MCF 10A (cell line): ENCODE results near the gene CTU2. TPM values are rescaled to one million over a fixed set of nuclear protein-coding genes. Genes with fewer than 3 reads are reported as not detected.

ENCODE experiments used
- BruUV-seq: library from RNA; stranded (reverse); fragments of 400-500 nt; replicated peaks from 2 replicates; lab custom pipeline; 2021; lab: Mats Ljungman, UMichigan
- CTCF ChIA-PET: fragments of 300-600 bp; sonication (Branson Sonifier 250); formaldehyde crosslinking; extraction: SDS; loops from one replicate; lab custom pipeline; 2021; ENCODE audit warnings: antibody characterized with exemption, inconsistent platforms; lab: Yijun Ruan, JAX
- POLR2A ChIA-PET: fragments of 300-600, 350-650 bp; sonication (Branson Sonifier 250); formaldehyde crosslinking; extraction: SDS; loops from one replicate; lab custom pipeline; 2020; ENCODE audit warnings: antibody characterized with exemption, inconsistent platforms; lab: Yijun Ruan, JAX
- DNase-seq: peaks from one replicate; pipeline ENCODE4 v3.0.0-alpha.2; 2018; ENCODE audit not compliant: unreplicated experiment
- H3K27ac Mint-ChIP-seq: one replicate; pipeline ENCODE4 v1.8.0; 2022; ENCODE audit warnings: mild to moderate bottlenecking, low read depth, mixed read lengths; ENCODE audit not compliant: unreplicated experiment
- H3K27me3 Mint-ChIP-seq: one replicate; pipeline ENCODE4 v1.8.0; 2022; ENCODE audit warnings: mixed read lengths; ENCODE audit not compliant: insufficient read depth, unreplicated experiment
- H3K36me3 Mint-ChIP-seq: one replicate; pipeline ENCODE4 v1.8.0; 2022; ENCODE audit warnings: mild to moderate bottlenecking, moderate library complexity, mixed read lengths; ENCODE audit not compliant: insufficient read depth, unreplicated experiment
- H3K4me1 Mint-ChIP-seq: one replicate; pipeline ENCODE4 v1.8.0; 2022; ENCODE audit warnings: mixed read lengths; ENCODE audit not compliant: insufficient read depth, unreplicated experiment
- H3K4me3 Mint-ChIP-seq: one replicate; pipeline ENCODE4 v1.8.0; 2022; ENCODE audit warnings: mild to moderate bottlenecking, moderate library complexity, mixed read lengths; ENCODE audit not compliant: unreplicated experiment
- H3K9me3 Mint-ChIP-seq: one replicate; pipeline ENCODE4 v1.8.0; 2022; ENCODE audit warnings: mixed read lengths; ENCODE audit not compliant: unreplicated experiment
- CTCF ChIP-seq: fragments of 200-600 bp; IDR thresholded peaks from one replicate; pipeline ENCODE4 v1.8.0; 2022; ENCODE audit warnings: antibody characterized with exemption, mild to moderate bottlenecking; ENCODE audit not compliant: unreplicated experiment
- intact Hi-C: fragments of 100-400 bp; cut with micrococcal nuclease; formaldehyde crosslinking; loops from 2 replicates; pipeline ENCODE4 v1.14.1; 2022
- total RNA-seq: library from RNA; stranded (reverse); gene quantifications from 2 replicates; pipeline ENCODE4 v1.2.3, GENCODE V29; 2022

The CTU2 gene
- total RNA-seq, 1 experiment from 2014 or later, result 40.8 TPM

DNA sequence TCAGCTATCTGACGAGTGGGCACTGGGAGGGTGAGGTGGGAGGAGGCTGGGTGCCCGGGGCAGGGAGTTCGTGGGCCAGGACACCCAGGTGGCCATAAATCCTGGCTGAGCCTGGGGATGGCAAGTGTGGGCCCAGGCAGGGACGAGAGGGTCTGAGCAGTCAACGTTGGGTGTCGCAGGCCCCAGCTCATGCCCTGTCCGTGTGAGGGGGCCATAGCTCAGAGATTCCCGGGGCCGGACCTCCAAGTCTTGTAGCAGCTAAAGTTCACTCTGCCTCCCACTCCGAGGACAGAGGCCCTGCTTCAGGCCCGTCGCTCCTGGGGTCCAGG, 34.4 kb downstream of the CTU2 start:
- ChIA-PET CTCF (interaction anchor here (0.7 to 1.7 kb wide), 5 partner anchors 13 to 435 kb away, joined by 3 to 6 read pairs (median 5); no protein-coding TSS in a partner anchor), POLR2A (no interaction called here)
- Mint-ChIP-seq H3K4me3 (no peak overlapping the region), H3K36me3 (peaks cover 22% of the 10 kb centered on the region), H3K27me3 (no peaks in the 10 kb centered on the region), H3K9me3 (no peaks in the 10 kb centered on the region), H3K4me1 (no peaks in the 10 kb centered on the region), H3K27ac (no peak overlapping the region)
- no peak for DNase-seq
- BruUV-seq, result no TSS peak
- intact Hi-C loops, result no loop called here
- no peak for TF ChIP-seq CTCF

GRCh38 chr16:88741368-88741767, 35.1 kb downstream of the CTU2 start:
- Mint-ChIP-seq H3K4me1 (no peaks in the 10 kb centered on the region), H3K27ac (no peak overlapping the region), H3K36me3 (peaks cover 22% of the 10 kb centered on the region), H3K4me3 (no peak overlapping the region), H3K27me3 (no peaks in the 10 kb centered on the region), H3K9me3 (no peaks in the 10 kb centered on the region)
- intact Hi-C loops, result no loop called here
- no peak for TF ChIP-seq CTCF
- POLR2A ChIA-PET, result no interaction called here
- BruUV-seq, result no TSS peak
- no peak for DNase-seq
- CTCF ChIA-PET, result interaction anchor here (1.7 kb wide), 2 partner anchors 42 to 426 kb away, joined by 5 to 6 read pairs; no protein-coding TSS in a partner anchor

GRCh38 chr16:88742896-88743605, 36.7 kb downstream of the CTU2 start:
- Mint-ChIP-seq H3K27ac (no peak overlapping the region), H3K36me3 (peaks cover 23% of the 10 kb centered on the region), H3K27me3 (no peaks in the 10 kb centered on the region), H3K4me1 (no peaks in the 10 kb centered on the region), H3K9me3 (no peaks in the 10 kb centered on the region), H3K4me3 (no peak overlapping the region)
- TF ChIP-seq CTCF, result no peak
- intact Hi-C loops, result loop anchor here (2.0 kb wide), 1 partner anchor 40 kb away; no protein-coding TSS in a partner anchor
- ChIA-PET POLR2A (no interaction called here), CTCF (interaction anchor here (0.5 to 1.7 kb wide), 27 partner anchors 9 to 424 kb away, joined by 3 to 19 read pairs (median 5); no protein-coding TSS in a partner anchor)
- BruUV-seq, result no TSS peak
- DNase-seq, result no peak

- no TSS peak for BruUV-seq
Observed at GRCh38 chr16:88743693-88744576, 37.6 kb downstream of the CTU2 start.

More at GRCh38 chr16:88743693-88744576, 37.6 kb downstream of the CTU2 start:
- Mint-ChIP-seq H3K4me1 (no peaks in the 10 kb centered on the region), H3K27me3 (no peaks in the 10 kb centered on the region), H3K36me3 (peaks cover 27% of the 10 kb centered on the region), H3K4me3 (no peak overlapping the region), H3K27ac (no peak overlapping the region), H3K9me3 (no peaks in the 10 kb centered on the region)
- DNase-seq, result peak; percentile 64
- TF ChIP-seq CTCF, result peak; percentile 80
- POLR2A ChIA-PET, result no interaction called here
- intact Hi-C loops, result loop anchor here (2.0 kb wide), 1 partner anchor 39 kb away; no protein-coding TSS in a partner anchor
- CTCF ChIA-PET, result interaction anchor here (0.5 to 1.6 kb wide), 28 partner anchors 8 to 424 kb away, joined by 3 to 19 read pairs (median 4); no protein-coding TSS in a partner anchor
